Fibroblast of skin of left biceps (primary cell): ENCODE data around the gene TTC23.

Experiments used
- DNase-seq, 2 experiments: peaks; one replicate each; pipeline ENCODE4 v3.0.0-alpha.2; 2013; ENCODE audit warnings: low read depth in 2 of 2

Gene TTC23

DNA sequence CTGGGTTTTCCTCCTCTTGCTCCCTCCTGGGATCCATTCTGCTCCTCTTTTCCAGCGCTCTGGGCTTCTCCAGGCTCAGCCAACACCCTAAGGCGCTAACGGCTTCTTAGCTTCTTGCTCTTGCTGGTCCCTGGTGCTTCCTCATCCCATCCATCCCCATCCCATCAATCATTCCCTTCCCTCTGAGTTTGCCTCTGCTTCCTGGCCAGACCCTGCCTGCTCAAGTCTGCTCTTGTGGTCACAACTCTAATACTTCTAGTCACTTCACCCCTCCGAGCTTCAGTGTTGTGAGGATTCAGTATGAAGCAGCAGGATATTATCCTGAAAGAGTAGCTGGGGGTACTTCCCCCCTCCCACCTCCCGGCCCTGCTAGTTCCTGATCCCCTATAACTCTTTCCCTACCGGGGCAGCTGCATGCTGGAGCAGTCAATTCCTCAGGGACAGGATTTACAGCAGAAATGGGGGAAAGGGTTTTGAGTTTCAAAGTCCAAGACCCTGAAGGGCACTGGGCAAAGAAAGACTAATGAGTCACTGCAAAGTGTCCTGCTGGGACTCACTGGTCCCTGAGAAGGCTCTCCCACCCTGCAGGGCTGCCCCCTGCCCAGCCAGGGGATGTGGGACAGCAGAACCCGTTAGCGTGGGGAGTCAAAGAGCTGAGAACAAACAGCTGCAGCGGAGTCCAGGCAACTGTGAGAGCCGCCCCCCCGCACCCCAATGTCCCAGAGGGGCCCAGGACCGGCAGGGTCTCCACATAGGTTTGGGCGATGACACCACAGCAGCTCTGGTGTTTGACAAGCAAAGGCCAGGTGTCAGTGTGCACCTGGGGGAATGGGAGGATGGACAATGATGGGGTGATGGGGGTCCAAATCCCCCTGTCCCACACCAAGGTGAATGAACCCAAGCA, 146.8 kb downstream of the TTC23 start:
- DNase-seq, result no peak

DNA sequence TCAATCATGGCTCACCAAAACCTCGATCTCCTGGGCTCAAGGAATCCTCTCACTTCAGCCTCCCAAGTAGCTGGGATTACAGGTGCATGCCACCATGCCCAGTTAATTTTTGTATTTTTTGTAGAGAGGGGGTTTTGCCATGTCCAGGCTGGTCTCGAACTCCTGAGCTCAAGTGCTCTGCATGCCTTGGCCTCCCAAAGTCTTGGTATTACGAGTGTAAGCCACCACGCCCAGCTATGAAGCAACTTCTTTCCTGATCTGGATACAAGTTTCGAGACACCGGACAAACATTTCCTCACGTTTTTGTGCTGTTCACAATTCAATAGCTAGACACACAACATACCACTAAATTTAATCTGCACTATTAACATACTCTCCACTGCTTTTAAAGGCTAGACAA, 147.9 kb downstream of the TTC23 start:
- DNase-seq, result no peak

DNA sequence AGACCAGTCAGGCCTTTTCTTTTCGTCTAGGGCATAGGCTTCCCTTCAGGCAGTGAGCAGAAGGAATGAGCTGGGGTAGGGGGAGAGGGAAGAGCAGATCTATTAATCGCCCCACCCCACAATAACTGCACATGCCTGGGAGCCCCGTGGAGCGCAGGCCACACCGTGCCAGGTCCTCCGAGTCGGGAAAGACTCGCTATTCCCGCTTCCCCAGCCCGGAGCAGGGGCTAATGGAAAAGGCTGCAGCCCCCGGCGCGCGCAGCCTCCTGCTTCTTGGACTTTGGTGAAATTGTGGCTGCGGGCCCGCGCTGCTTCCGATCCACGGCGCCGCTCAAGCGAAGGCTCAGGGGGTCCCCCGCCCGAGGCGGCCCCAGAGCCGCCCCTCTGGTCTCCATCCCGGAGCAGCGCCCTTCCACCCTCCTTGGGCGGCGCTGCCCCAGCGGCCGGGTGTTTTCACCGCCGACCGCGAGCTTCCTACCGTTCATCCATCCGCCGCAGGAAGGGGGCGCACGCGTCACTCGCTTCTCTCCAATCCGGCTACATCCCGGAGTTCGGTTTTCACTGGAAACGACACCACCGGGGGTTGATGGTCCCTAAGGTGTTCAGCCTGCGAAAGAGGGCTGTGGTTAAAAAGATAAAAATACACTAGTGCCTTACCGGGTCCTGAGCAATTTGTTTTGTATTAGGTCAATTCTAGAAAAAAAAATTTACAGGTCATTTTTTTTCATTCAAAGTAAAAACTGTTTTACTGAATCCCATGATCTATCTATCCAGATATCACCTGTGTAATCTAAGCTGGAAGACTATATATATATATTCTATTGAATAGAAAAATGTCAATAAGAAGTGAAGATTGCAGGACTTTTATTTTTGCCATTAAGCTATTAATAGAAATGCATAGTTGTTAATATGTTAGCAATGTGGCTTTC, 148.9 kb downstream of the TTC23 start:
- DNase-seq, result no peak

DNA sequence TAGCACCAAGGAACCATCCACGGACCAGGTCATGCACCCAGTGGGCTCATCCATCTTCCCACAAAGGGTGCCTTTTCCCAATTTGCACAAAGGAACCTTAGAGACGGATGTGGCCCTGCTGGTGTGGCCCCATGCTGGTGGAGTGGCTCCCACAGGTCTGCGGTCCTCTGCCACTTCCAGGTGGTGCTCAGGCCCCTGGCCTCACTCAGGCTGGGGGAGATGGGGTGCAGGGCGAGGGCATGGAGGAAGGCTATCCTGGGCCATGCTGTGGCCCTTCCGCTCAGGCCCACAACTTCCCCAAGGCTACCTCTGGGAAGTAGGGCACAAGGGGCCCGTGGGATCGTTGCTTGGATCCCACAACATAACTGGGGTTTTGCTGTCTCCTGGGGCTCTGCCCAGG, 149.7 kb downstream of the TTC23 start:
- DNase-seq, result no peak

DNA sequence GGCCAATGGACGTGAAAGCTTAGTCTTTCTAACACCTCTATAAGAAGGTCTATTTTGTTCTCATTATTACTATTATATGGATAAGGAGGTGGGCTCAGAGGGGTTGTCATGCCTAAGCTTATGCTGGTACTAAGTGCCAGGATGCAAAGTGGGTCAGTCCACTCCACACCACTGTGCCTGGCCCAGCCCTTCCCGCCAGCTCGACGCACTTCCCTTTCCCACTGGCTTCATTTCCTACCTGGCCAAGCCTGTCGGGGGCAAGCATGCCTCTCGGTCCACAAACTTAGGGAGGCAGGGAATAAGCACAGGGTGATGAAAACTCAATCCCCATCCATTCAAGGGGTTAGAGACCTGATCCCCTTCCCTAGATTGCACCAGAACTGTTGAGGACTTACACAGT, 150.4 kb downstream of the TTC23 start:
- no peak for DNase-seq

DNA sequence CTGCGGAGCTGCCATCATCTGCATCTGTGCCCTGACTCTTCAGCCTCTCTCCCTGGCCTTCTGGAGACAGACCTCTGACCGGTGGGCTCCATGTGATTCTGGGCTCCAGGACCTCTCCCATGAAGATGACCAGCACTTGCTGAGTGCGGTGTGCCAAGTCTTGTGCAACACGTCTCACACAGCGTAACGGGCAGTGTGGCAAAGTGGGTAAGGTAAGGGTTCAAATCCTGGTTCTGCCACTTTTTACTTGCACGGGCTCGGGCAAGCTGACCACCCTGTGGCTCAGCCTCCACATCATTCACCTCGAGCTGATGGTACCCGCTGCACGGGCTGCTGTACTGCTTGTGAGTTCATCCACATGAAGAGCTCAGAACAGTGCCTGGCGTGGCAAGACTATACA, 151.0 kb downstream of the TTC23 start:
- DNase-seq, result no peak

DNA sequence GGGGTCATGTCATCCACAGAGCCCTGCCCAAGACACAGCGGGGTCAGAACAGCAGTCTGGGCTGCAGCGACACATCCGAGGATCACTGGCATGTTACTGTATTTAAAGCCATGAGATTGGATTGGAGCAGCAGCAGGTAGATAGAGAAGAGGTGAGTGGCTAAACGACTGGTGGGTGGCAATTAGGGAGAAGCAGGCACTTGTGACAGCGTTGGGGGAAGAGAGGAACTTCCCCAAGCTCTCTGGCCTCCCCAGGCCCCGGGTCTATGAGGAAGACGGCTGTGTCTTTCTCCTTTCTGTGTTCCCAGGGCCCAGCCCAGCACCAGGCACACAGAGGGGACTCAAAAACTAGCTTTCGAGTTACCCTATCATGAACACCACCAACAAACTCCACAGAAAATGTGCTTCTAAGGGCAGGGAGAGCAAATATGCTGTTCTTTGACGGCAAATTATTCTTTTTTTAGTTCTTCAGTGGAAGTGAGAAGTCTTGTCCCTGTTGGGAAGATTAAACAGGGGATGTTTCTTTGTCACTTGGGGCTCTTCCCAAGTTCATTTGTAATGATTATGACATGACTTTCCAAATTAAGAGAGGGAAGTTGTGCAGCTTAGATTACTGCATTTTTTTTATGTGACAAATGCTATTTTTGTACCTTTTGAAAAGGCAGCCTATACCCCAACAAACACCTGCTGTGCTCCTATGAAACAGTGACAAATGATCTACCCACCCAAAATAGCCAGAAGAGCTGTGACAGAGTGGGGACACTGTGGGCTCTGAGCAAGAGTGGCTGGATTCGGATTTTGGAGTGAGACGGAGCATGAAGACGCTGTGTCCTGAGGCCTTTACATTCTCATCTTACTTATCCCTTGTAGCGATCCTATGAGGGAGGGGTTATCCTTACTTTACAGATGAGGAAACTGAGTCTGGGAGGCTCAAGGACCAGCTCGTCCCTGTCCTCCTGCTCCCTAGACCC, 151.7 kb downstream of the TTC23 start:
- no peak for DNase-seq

DNA sequence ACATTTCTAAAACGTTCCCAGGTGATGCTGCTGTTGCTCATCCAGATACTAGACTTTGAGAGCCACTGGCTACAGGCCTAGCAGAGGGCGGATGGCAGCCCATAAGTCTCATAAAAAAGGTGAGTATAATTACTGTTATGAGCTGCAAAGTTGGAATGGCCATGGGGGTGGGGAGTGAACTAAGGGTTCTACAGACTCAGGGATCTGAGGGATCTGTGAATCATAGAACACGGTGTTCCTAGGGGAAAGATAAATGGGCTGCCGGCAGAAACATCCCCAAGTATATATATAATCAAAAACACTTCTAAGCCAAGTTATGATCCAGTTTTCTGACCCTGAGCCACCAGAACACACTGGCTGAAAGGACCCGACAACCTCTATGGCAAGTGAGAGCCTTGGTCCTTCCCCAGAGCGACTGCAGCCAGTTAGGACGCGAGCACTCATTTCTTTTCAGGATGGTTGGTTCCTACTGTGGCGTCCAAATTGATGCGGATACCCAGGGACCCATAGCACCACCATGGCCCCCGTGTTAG, 152.4 kb downstream of the TTC23 start:
- no peak for DNase-seq

DNA sequence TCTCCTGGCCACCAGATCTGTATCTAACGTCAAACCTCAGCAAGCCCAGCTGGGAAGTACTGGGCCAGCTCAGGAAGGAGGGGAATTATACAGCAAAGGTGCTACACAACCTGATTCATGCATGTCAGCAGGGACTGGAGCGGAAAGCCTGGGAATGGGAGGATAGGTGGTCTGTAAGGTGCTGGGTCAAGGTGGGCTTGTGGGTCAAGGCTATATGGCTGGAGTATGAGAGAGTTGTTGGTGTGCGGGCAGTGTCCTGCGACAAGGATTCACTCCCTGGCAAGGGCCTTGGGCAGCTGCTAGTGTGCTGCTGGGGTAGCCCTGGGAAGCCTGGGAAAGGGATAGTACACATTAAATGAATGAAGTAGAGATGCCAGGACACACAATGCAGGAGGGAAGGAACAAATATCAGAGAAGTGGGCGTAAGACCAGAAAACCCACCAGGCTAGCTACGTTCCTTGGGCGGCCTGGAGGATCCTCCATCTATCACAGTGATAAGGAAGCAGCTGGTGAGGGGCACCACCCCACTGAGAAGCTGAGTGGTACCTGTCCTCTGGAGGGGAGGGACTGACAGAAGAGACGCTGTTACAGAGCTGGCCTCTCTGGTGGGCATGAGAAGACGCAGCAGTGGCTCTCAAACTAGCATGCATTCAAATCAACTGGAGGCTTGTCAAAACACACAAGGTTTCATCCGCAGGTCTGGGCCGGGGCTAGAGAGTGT, 153.0 kb downstream of the TTC23 start:
- no peak for DNase-seq

DNA sequence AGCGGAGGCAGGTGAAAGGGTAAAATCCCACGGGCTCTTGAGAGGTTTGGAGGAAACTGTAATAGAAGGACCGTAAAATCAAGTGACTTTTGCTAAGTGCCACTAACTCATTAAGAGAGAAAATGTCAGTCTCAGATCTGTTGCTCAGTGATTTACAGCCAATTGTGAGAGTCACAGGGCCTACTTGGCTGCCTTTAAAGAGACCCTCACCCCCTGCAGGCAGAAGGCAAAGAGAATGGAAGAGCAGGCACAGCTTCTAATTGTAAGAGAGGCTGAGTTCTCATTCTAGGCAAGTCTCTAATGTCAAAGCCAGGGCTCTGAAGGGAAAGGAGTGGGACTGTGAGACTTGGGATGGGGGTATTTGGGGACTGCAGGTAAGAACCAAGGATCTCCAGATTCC, 153.8 kb downstream of the TTC23 start:
- no peak for DNase-seq

DNA sequence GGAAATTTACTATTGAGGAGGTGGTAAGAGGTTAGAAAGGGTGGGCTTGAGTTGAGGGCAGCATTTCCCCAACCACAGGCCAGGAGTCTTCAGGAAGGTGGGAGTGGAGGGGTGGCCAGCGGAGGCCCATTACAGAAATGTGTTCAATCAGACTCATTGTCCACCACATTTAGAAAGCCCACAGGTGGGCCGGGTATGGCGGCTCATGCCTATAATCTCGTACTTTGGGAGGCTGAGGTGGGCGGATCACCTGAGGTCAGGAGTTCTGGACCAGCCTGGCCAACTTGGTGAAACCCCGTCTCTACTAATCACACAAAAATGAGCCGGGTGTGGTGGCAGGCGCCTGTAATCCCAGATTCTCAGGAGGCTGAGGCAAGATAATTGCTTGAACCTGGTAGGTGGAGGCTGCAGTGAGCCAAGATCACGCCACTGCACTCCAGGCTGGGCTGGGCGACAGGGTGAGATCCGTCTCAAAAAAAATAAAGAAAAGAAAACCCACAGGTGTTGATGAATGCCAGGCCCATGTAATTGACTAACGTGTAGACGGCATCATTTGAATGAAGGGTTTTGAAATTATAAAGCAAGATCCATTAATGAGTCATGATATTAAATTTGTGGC, 156.7 kb downstream of the TTC23 start:
- no peak for DNase-seq

DNA sequence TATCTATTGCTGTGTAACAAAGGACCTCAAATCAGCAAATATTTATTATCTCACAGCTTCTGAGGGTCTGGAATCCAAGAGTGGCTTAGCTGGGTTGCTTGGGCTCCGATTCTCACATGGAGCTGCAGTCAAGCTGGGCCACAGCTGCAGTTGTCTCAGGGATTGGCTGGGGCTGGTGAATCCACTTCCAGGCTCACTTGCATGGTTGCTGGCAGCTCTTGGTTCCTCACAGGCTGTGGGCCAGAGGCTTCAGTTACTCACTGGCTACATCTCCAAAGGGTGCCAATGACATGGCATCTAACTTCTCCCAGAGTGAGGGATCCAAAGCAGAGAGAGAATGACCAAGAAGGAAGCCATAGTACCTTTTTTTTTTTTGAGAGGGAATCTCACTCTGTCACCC, 158.4 kb downstream of the TTC23 start:
- no peak for DNase-seq

DNA sequence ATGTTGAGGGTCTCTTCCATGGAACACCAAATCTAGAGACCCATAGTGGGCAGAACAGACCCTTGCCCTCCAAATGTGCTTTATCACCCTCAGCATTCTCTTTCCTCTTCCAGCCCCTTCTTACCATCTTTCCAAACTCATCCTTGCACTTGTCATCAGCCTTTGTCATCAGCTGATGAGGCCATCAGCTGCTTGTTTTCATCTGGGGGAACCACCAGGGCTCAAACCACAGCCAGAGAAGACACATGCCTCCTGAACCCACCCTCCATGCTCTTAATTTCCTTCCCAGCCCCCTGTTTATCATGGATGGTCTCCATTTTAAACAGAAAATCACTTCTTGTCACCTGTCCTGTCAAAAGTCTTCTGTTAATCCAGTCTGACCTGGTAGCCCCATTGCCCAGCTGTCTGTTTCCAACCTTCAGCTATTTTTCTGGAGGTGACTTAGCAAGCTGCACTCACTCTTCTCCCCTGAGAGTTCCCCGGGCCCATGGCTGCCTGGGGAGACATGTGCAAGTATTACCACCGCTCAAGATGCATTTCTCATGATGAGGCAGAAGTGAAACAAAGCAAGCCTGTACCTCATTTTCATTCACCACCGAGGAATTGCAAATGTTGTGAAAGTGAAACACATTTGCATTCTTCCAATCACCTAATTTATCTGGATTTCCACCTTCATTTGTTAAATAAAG, 159.2 kb downstream of the TTC23 start:
- no peak for DNase-seq

DNA sequence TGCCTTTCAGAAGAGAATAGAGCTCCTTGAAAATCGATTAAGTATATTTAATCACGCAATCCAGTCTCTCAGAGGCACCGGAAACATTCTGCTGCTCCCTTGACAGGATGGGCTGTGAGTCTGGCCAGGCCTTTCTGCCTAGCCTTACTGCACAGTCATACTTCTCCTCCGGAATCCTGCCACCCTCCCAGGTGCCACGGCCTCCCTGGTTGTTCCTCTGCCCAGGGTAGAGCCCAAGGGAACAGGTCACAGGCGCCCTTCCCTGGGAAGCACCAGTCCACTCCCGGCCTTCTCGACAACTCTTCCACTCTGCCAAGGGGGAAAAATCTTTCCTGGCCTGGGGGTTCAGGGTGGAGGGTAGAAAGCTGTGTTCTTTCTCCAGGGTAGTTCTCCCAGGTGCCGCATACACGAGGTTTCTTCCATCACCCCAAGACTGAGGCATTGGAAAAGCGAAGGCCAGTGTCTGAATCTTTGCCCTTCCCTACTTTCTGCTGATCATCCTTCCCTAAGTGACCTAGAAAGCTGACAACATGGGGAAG, 161.9 kb downstream of the TTC23 start:
- no peak for DNase-seq

DNA sequence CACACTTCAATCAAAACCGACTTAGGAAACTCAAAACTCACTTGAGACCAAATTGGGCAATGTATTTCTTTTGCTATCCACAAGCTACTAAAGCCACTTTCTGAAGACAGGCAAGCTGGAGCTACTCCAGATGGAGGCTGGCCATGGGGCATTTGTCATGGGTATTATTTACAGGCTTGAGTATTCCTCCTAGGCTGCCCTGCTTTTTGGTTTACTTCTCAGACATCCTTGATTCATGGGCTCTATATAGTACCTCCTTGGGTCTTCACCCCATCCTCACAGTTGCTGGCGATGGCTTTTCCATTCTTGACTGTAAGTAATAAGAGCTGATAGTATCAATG, 163.1 kb downstream of the TTC23 start:
- no peak for DNase-seq
